Measurements from ENCODE around the gene CTU2.

- no peak for TF ChIP-seq CTCF (optimal IDR thresholded peaks at IDR 0.05 in 1 of 3, IDR thresholded peaks at IDR 0.05 in 1 of 3, conservative IDR thresholded peaks at IDR 0.05 in 1 of 3; ENCODE audit: extremely low read depth in 1 of 3, insufficient read depth in 2 of 3, low read length in 3 of 3)
- TF ChIP-seq EZH2 (IDR thresholded peaks at IDR 0.05; ENCODE audit: low read length) = no peak
Measured at GRCh38 chr16:88681709-88682451, 24.4 kb upstream of the CTU2 start.

Measured in keratinocyte (primary cell).